ENCODE measurements around the gene KDM3B. TPM values are rescaled to one million over a fixed set of nuclear protein-coding genes. Genes with fewer than 3 reads are reported as not detected.

Gene KDM3B
- total RNA-seq, 6 experiments from 2014 or later, result 13.7 to 19.7 (median 18.3) TPM

DNA sequence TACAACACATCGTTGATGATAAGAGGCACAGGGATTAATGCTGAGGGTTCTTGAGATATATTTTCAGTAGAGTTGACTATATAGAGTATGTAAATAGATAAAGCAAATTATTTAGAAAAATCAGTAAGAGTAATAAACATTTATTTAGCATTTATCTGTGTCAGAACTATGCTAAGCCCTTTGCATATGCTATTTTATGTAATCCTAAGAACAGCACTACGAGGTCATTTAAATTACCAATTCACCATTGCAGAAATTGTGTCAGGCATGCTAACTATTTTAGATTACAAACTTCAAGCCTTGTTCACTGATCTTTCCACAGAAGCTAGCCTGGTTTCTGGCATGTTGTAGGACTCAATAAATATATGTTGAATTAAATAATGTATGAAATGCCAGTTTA is 66.0 kb downstream of the KDM3B start:
- no peak for DNase-seq
- intact Hi-C loops (cut with DNase I), result no loop called here
- no peak for ATAC-seq
- Histone ChIP-seq H3K9me3 (no peaks in the 10 kb centered on the region), H3K4me1 (no peaks in the 10 kb centered on the region), H3K27ac (no peak overlapping the region), H3K36me3 (peaks cover 6 to 88% (median 32%) of the 10 kb centered on the region in 4 donors), H3K4me3 (no peak overlapping the region), H3K27me3 (no peaks in the 10 kb centered on the region)
- TF ChIP-seq POLR2A (IDR thresholded peaks at IDR 0.05), result no peak
- TF ChIP-seq, protein P1, sequence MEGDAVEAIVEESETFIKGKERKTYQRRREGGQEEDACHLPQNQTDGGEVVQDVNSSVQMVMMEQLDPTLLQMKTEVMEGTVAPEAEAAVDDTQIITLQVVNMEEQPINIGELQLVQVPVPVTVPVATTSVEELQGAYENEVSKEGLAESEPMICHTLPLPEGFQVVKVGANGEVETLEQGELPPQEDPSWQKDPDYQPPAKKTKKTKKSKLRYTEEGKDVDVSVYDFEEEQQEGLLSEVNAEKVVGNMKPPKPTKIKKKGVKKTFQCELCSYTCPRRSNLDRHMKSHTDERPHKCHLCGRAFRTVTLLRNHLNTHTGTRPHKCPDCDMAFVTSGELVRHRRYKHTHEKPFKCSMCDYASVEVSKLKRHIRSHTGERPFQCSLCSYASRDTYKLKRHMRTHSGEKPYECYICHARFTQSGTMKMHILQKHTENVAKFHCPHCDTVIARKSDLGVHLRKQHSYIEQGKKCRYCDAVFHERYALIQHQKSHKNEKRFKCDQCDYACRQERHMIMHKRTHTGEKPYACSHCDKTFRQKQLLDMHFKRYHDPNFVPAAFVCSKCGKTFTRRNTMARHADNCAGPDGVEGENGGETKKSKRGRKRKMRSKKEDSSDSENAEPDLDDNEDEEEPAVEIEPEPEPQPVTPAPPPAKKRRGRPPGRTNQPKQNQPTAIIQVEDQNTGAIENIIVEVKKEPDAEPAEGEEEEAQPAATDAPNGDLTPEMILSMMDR (IDR thresholded peaks at IDR 0.05), result no peak
- WGBS (ENCODE audit: insufficient coverage, low coverage, low lambda C conversion rate, missing lambda C conversion rate), result 92% methylated on average over 2 of the region's 2 CpGs

DNA sequence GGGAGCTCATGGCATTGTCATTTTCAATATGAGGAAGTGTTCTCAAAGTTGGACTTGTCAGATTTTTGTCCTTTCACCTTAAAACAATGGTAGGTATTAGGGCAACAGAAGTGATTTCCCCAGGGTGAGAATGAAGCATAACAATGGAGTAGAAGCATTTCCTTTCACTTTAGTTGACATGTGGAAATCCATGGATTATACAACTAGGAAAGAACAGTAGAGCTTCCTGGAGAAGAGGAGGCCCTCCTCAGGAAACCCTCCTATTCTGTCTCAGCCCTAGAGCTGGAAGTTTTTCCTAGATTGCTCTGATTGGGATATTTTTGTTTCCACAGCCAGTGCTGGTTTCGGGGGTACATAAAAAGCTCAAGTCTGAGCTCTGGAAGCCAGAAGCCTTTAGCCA is 72.6 kb downstream of the KDM3B start:
- Histone ChIP-seq H3K36me3 (peaks cover 11 to 93% (median 29%) of the 10 kb centered on the region in 4 donors), H3K4me3 (no peak overlapping the region)

DNA sequence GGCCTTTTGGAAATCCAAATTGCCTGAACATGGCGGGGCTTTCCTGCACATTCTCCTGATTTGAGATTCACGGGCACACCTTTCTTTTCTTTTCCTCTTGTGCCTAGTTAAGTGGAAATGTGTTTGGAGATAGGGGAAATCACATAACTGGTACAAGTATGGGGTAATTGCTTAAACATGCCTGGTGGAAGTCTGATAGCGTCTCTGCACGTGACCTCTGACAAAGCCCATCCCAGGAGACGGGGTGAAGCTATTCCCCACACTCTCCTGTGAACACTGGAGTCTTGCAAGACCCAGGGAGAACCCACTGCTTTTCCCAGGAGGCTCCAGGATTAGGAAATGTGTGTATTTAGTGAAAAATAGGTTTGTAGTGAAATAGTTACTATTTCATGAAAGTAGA is 83.5 kb downstream of the KDM3B start:
- H3K4me1 ChIP-seq, result peaks cover 0 to 5% (median 0%) of the 10 kb centered on the region in 4 donors
- WGBS (ENCODE audit: insufficient coverage, low coverage, low lambda C conversion rate, missing lambda C conversion rate), result 91% methylated on average over 5 of the region's 5 CpGs
- TF ChIP-seq, protein P1 (IDR thresholded peaks at IDR 0.05), result no peak
- no peak for TF ChIP-seq POLR2A (IDR thresholded peaks at IDR 0.05)
- DNase-seq (no peak), ATAC-seq (no peak)
- intact Hi-C loops (cut with DNase I), result no loop called here
- H3K27ac ChIP-seq, result no peak overlapping the region
- no peaks in the 10 kb centered on the region for H3K27me3 ChIP-seq
- no peaks in the 10 kb centered on the region for H3K9me3 ChIP-seq
- H3K4me3 ChIP-seq, result no peak overlapping the region
- peaks cover 0 to 55% (median 23%) of the 10 kb centered on the region in 4 donors for H3K36me3 ChIP-seq

More for the DNA sequence above, 72.6 kb downstream of the KDM3B start:
- no peak for ATAC-seq
- intact Hi-C loops (cut with DNase I), result no loop called here
- DNase-seq, result no peak
- TF ChIP-seq, protein P1 (IDR thresholded peaks at IDR 0.05), result no peak
- TF ChIP-seq POLR2A (IDR thresholded peaks at IDR 0.05), result no peak
- H3K27me3 ChIP-seq, result no peaks in the 10 kb centered on the region
- H3K4me1 ChIP-seq, result no peaks in the 10 kb centered on the region
- H3K9me3 ChIP-seq, result no peaks in the 10 kb centered on the region
- H3K27ac ChIP-seq, result no peak overlapping the region
- 88% methylated on average over 1 of the region's 1 CpG for WGBS (ENCODE audit: insufficient coverage, low coverage, low lambda C conversion rate, missing lambda C conversion rate)

DNA sequence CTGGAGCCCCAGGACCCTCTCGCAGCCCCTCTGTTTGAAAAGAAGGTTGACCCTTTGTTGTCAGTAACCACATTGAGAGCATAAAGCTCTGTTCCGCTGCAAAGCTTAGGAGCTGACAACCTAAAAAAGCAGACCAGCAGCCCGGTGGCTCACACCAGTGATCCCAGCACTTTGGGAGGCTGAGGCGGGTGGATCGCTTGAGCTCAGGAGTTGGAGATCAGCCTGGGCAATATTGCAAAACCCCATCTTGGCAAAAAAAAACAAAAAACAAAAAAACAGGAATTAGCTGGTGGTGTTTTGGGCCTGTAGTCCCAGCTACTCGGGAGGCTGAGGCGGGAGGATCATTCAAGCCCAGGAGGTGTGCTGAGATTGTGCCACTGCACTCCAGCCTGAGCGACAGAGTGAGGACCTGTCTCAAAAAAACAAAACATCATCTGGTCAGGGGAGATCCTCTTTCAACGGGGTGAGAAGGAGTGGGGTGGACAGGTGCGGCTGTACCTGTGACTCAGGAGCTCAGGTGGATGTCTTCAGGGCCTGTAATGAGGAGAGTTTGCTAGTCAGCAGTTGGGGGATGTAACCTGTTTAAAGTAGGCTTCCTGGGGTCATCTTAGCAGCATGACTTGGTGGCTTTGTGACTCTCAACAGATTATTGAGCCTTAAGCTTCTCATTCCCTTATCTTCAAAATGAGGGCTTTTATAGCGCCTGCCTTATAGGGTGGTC is 85.7 kb downstream of the KDM3B start:
- Histone ChIP-seq H3K27ac (no peak overlapping the region), H3K4me1 (peaks cover 0 to 5% (median 0%) of the 10 kb centered on the region in 4 donors), H3K36me3 (peaks cover 0 to 33% (median 14%) of the 10 kb centered on the region in 4 donors), H3K9me3 (no peaks in the 10 kb centered on the region), H3K27me3 (no peaks in the 10 kb centered on the region), H3K4me3 (no peak overlapping the region)
- TF ChIP-seq POLR2A (IDR thresholded peaks at IDR 0.05), result no peak
- TF ChIP-seq, protein P1 (IDR thresholded peaks at IDR 0.05), result no peak
- intact Hi-C loops (cut with DNase I), result no loop called here
- WGBS (ENCODE audit: insufficient coverage, low coverage, low lambda C conversion rate, missing lambda C conversion rate), result 73% methylated on average over 10 of the region's 11 CpGs
- DNase-seq, result no peak
- ATAC-seq, result peak in 2 of 4 donors; percentile 5 to 21
